Measurements from ENCODE around the gene GRAMD2B. TPM values are rescaled to one million over a fixed set of nuclear protein-coding genes. Genes with fewer than 3 reads are reported as not detected.
"Not testable (repeated sequence)": the region's sequence is repeated elsewhere in the genome, so short reads cannot be mapped to it uniquely, and the experiment has no call there.

The GRAMD2B gene
- total RNA-seq, 1 experiment from 2014 or later, result 7.2 TPM

DNA sequence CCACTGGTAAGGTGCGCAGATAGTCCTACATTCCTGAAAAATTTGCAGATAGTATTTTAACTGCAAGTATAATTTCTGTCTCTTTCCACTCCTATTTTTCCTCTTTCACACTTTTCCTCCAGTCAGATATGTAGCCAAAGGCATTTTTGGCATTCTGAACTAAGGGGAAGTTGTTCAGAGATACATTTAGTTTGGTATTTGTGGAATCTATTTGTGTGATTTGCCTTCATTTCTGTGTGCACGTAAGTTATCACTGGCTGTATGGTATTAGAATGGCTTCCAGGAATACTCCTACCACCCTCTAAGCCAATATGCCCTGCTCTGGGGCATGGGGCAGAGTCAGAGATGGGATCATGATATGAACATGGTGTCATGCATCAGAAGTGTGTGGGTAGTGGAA, 45.8 kb upstream of the GRAMD2B start:
- no peaks in the 10 kb centered on the region for H3K4me1 ChIP-seq (ENCODE audit: control insufficient read depth in 1 of 2, insufficient read depth in 2 of 2, low read length in 2 of 2)
- TF ChIP-seq, protein P1, sequence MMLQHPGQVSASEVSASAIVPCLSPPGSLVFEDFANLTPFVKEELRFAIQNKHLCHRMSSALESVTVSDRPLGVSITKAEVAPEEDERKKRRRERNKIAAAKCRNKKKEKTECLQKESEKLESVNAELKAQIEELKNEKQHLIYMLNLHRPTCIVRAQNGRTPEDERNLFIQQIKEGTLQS (IDR thresholded peaks at IDR 0.05), result no peak
- TF ChIP-seq RAD21 (IDR thresholded peaks at IDR 0.05; ENCODE audit: low read depth), result no peak
- no peak for TF ChIP-seq SIN3A (IDR thresholded peaks at IDR 0.05; ENCODE audit: low read depth)
- no peak for TF ChIP-seq JUND (IDR thresholded peaks at IDR 0.05)
- no peak for TF ChIP-seq ZNF274 (IDR thresholded peaks at IDR 0.05; ENCODE audit: low read depth, low read length)
- TF ChIP-seq EZH2phosphoT487 (IDR thresholded peaks at IDR 0.05; ENCODE audit: borderline replicate concordance), result no peak
- no peak for TF ChIP-seq YY1 (IDR thresholded peaks at IDR 0.05; ENCODE audit: extremely low read depth, insufficient replicate concordance, low read depth, low read length)
- TF ChIP-seq SP1 (IDR thresholded peaks at IDR 0.05; ENCODE audit: low read depth), result no peak
- TF ChIP-seq ZBTB33 (IDR thresholded peaks at IDR 0.05; ENCODE audit: extremely low read depth, insufficient replicate concordance, low read length), result no peak
- no peak for TF ChIP-seq MAX (IDR thresholded peaks at IDR 0.05)
- TF ChIP-seq FOSL1 (IDR thresholded peaks at IDR 0.05; ENCODE audit: low read depth), result no peak
- no peak for TF ChIP-seq ZFX (IDR thresholded peaks at IDR 0.05)
- no peaks in the 10 kb centered on the region for H3K9me2 ChIP-seq (ENCODE audit: insufficient read depth)
- BruUV-seq (replicated peaks), result no TSS peak
- ChIA-PET RAD21 (ENCODE audit: low non-redundant PET in 1 of 2, low total read pairs in 2 of 2, uncharacterized antibody in 2 of 2, unreplicated experiment in 2 of 2) (no interaction called here), CTCF (no interaction called here), POLR2A (no interaction called here)
- ATAC-seq, result no peak
- no peak overlapping the region for H3K4me3 ChIP-seq (replicated peaks in 1 of 2; ENCODE audit: low read depth in 1 of 2, low read length in 2 of 2)
- no peak overlapping the region for H3K9ac ChIP-seq (ENCODE audit: low read length)
- no peak overlapping the region for H3K27ac ChIP-seq (ENCODE audit: low read depth, low read length)
- no peaks in the 10 kb centered on the region for H3K36me3 ChIP-seq (ENCODE audit: control insufficient read depth in 1 of 2, insufficient read depth in 2 of 2, low read length in 2 of 2)
- H4K20me1 ChIP-seq (ENCODE audit: insufficient read depth), result no peaks in the 10 kb centered on the region
- H3K4me2 ChIP-seq (ENCODE audit: low read length), result no peak overlapping the region
- DNase-seq (ENCODE audit: low read depth, low spot score), result no peak
- no peak overlapping the region for H2AFZ ChIP-seq (ENCODE audit: low read depth, low read length, poor library complexity, severe bottlenecking)
- H3K27me3 ChIP-seq (ENCODE audit: insufficient read depth, low read length), result no peaks in the 10 kb centered on the region
- H3K9me3 ChIP-seq (ENCODE audit: control insufficient read depth in 1 of 2, insufficient read depth in 1 of 2, low read depth in 1 of 2, low read length in 2 of 2), result no peaks in the 10 kb centered on the region; a peak in 1 of 4 replicates
- H3K79me2 ChIP-seq (ENCODE audit: insufficient read depth, low read length), result no peaks in the 10 kb centered on the region
- intact Hi-C loops (cut with micrococcal nuclease), result no loop called here

DNA sequence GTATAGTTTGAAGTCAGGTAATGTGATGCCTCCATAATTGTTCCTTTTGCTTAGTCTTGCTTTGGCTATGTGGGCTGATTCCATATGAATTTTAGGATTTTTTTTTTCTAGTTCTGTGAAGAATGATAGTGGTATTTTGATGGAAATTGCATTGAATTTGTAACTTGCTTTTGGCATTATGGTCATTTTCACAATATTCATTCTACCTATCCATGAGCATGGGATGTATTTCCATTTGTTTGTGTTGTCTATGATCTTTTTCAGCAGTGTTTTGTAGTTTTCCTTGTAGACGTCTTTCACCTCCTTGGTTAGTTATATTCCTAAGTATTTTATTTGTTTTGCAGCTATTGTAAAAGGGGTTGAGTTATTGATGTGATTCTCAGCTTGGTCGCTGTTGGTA, 42.9 kb upstream of the GRAMD2B start:
- H3K9ac ChIP-seq (ENCODE audit: low read length); H3K36me3 ChIP-seq (ENCODE audit: control insufficient read depth in 1 of 2, insufficient read depth in 2 of 2, low read length in 2 of 2); CTCF ChIA-PET; ATAC-seq; H3K4me1 ChIP-seq (ENCODE audit: control insufficient read depth in 1 of 2, insufficient read depth in 2 of 2, low read length in 2 of 2); BruUV-seq (replicated peaks); DNase-seq (ENCODE audit: low read depth, low spot score); H4K20me1 ChIP-seq (ENCODE audit: insufficient read depth); H3K9me3 ChIP-seq (ENCODE audit: control insufficient read depth in 1 of 2, insufficient read depth in 1 of 2, low read depth in 1 of 2, low read length in 2 of 2); H3K27ac ChIP-seq (ENCODE audit: low read depth, low read length); H3K9me2 ChIP-seq (ENCODE audit: insufficient read depth); H3K4me3 ChIP-seq (replicated peaks in 1 of 2; ENCODE audit: low read depth in 1 of 2, low read length in 2 of 2); H2AFZ ChIP-seq (ENCODE audit: low read depth, low read length, poor library complexity, severe bottlenecking); POLR2A ChIA-PET; intact Hi-C loops (cut with micrococcal nuclease); H3K79me2 ChIP-seq (ENCODE audit: insufficient read depth, low read length); H3K27me3 ChIP-seq (ENCODE audit: insufficient read depth, low read length); H3K4me2 ChIP-seq (ENCODE audit: low read length); RAD21 ChIA-PET (ENCODE audit: low non-redundant PET in 1 of 2, low total read pairs in 2 of 2, uncharacterized antibody in 2 of 2, unreplicated experiment in 2 of 2): not testable (repeated sequence)
